Measurements from ENCODE around the gene TACC2.

- TF ChIP-seq CTCF (conservative IDR thresholded peaks at IDR 0.05) (no peak), ZFX (IDR thresholded peaks at IDR 0.05) (no peak)
Measured at GRCh38 chr10:122087436-122087835, 98.5 kb downstream of the TACC2 start.
